HG02623 (cell line): ENCODE measurements around the gene NKD2.
"Not testable (repeated sequence)": the region's sequence is repeated elsewhere in the genome, so short reads cannot be mapped to it uniquely, and the experiment has no call there.

Experiments
- ATAC-seq: cut with Tn5 transposase; IDR thresholded peaks from one replicate; pipeline ENCODE4 v1.9.1; 2021; ENCODE audit warnings: moderate library complexity; ENCODE audit not compliant: unreplicated experiment

The NKD2 gene

DNA sequence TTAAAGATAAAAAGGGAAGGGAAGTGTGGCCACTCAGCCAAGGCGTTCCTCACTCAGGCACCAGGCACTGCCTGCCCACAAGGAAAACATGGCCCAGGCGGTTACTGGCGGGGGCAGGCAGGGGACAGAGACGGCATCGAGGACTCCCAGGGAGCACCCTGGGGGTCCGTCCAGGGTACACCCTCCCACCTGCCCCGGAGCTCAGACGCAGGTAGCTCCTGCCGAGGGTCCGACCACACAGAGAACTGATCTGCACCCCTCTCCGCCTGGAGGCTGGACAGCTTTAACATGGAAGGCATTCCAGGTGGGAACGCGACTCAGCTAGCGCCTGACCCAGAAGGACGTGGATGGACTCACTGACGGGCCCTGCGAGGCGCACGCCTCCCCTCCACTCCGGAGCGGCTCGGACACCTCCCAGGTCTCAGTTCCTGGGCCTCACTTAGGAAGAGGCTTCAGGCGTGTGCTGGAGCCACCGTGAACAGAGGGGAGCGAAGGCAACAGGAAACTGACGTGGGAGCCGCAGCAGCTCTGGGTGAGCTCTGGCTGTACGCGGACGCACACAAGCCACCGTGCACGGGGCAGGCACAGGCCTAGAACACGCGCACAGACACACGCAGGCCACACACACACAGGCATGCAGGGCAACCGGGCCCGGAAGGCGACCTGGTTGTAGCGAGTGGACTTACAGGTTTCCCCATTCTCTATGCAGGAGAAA is 47.5 kb downstream of the NKD2 start:
- ATAC-seq = no peak

DNA sequence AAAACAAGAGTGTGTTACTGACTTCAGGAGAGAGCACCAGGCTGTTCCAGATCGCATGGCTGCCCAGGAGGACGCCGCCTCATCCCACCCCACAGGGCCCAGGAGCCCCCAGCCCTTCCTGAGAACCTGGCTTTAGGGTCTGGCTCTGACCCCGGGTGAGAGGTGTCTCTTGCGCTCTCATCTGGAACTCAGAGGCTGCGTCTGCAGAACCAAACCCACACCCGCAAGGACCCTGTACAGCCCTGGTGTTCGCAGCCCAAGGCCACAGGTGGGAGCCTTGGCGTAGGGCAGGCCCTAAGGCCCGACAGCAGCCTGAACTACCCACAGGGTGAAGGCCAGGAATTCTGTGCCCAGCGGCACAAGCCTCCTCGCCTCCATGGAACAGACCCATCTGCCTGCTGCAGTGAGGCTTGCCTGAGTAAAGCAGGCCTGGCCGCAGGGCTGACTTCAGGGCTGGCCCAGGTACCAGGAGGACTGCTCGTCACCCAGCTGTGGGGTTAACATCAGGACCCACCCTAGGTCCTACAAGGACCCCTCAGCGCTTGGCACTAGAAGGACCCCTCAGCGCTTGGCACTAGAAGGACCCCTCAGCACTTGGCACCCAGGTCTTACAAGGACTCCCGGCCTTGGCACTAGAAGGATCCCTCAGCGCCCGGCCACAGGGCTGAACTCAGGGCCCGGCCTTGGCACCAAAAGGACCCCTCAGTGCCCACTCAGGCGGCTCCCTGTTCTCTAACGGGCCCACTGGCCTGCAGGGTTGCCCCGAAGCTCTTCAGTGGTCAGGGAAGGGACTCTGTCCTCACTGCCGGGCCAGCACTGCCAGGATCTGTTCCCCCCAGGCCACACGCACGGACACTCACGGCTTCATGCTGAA is 48.2 kb downstream of the NKD2 start:
- no peak for ATAC-seq

DNA sequence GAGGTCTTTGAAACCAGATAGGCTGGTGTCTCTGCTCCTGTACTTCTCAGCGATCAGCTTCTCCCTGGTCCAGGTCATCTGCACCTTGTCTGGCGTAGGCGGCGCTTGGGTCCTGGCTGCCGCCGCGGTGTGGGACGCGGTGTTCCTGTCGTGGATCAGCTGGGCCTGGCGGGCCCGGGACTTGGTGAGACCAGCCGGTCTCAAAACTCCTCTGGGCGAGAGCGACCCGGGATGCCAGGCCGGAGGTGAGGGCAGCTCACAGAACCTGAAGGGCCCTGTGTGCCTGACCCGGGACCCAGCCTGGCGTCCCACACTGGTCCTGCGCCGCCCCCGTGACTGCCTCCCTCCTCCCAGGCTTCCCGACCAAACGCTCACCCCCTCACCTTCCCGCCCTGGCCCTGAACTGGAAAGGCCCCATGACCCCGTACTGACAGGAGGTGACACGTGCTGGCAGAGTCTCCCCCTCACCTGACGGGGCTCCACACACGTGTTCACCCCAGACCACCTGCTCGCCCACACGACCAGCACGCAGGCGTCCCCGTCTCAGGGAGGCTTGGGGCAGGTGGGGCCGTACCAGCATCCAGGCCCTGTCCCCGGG is 49.0 kb downstream of the NKD2 start:
- ATAC-seq = no peak

DNA sequence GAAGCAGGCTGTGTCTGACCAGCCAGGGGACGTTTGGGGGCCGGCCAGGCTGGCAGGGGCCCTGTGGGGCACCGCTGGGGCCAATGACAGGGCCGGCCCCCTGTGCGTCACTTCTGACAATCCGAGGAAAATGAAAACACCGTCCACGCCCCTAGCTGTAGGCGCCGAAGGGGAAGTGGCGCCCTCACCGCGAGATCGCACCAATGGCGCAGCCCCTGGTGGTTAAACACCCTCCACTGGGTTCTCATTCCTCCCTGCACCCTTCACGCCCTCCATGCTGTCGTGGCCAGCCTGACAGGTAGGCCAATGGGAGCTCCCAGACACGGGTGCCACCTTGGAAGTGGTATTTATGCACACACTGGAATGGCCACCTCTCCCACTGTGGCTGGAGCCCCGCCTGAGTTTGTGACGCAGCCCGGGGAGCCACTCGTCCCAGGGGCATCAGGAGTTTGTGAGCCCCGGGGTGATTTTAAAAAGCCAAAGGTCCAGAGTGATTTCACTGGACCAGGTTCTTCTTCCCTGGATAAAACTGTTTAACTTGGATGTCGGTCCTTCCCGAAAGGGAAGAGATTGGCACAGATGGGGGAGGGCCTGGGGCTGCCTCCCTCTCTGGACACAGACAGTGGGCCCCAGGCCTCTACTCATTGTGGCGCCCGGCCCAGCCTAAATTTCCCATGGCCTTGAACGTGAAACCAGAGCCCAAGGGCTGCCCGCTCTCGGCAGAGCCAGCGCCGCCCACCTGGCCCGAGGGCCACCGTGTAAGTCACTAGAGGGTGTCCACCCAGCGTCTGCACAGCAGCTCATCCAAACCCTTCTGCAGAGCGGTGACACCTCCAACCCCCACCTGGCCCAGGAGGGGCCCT is 49.7 kb downstream of the NKD2 start:
- no peak for ATAC-seq

DNA sequence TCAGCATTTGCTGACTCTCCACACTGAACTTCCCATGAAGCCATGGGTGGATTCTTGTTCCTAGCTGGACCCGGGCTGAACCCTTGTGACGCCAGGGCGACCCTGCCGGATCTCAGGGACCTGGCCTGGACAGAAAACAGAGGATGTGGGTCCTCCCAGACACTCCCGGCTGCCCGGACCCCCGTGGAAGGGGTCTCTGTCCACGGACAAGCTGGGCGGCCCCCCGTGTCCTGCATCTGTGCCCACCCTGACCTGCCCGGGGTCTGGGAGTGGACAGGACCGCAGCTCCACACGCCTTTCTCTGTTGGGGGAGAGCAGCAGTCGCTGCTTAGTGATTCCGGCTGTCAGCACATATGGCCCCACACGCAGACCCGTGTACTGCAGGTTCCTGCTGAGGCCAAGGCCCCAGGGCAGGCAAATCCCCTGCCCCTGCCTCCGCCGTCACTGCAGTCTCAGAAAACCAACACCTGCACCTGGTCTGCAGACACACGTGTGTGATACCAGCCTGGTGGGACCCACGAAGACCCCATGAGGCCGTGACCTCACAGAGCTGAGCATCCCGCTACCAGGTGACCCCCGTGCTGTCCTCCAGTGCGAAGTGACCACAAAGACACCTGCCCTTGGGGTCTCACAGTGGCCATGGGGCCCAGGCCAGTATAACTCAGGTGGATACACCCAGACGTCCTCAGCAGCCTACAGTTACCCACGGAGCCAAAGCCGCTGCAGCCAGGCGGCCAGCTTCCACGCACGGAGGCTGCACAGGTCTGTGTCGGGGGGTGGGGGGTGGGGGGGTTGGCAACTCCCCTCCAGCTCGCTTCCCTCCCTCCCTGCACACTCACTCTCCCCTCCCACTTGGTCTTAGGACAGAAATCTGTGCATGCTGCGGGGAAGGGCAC is 50.6 kb downstream of the NKD2 start:
- ATAC-seq = no peak

DNA sequence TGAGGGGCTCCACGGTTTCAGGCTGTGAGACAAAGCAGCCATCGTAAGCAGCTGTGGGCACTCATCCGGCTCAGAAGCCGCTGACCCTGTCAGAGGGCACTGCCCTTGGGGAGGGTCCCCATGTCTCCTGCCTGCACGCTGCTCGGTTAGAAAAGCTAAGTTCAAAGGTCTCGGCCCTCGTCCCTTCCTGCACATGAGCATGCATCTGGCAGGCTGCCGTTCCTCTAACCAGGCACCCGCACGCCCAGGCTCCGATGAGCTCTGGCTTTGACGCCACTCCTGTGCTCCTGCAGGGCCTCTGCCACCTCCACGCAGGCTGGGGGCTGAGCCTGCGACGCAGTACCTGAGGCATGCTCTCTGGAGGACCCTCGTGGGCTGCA is 51.3 kb downstream of the NKD2 start:
- no peak for ATAC-seq

DNA sequence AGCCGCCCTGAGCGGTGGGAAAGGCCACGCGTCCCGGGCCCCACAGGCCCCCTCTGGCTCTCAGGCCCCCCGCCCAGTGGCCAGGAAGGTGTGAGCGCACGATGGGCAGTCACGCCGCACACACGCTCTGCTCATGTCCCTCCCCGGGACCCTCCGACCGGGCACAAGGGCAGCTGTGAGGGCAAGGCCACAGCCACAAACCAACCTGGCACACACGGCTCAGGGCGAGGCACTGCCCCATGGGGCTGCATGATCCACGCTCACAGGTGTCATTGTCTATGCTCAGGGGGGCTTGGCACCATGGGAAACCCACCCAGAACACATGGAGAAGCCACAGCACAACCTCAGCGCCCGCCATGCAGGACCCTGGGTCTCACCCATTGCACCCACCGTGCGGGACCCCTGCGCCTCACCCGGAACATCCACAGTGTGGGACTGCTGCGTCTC is 52.0 kb downstream of the NKD2 start:
- ATAC-seq = no peak

DNA sequence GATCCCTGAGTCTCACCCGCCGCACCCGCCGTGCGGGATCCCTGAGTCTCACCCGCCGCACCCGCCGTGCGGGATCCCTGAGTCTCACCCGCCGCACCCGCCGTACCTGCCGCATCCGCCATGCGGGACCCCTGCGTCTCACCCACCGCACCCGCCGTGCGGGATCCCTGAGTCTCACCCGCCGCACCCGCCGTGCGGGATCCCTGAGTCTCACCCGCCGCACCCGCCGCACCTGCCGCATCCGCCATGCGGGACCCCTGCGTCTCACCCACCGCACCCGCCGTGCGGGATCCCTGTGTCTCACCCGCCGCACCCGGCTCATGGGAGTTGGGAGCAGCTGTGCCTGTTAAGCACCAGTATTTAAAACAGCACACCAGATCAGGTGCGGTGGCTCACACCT is 52.7 kb downstream of the NKD2 start:
- ATAC-seq = not testable (repeated sequence)

DNA sequence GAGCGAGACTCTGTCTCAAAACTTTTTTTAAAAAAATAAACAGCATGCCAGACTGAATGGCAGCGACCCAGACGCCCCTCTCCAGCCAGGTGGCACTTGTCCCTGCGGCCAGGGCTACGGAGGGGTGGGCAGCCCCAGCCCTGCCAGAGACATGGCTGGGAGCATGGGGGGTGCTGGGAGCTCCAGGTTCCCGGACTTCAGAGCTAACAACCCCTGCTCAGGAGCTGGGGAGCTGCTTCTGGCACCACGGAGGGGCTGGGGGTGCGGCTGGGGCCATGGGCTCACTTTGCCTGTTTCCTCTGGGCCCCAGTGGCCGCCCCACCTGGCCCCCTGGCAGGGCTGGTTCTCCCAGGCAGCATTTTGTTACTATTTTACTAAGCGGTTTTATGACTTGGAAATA is 53.3 kb downstream of the NKD2 start:
- no peak for ATAC-seq

DNA sequence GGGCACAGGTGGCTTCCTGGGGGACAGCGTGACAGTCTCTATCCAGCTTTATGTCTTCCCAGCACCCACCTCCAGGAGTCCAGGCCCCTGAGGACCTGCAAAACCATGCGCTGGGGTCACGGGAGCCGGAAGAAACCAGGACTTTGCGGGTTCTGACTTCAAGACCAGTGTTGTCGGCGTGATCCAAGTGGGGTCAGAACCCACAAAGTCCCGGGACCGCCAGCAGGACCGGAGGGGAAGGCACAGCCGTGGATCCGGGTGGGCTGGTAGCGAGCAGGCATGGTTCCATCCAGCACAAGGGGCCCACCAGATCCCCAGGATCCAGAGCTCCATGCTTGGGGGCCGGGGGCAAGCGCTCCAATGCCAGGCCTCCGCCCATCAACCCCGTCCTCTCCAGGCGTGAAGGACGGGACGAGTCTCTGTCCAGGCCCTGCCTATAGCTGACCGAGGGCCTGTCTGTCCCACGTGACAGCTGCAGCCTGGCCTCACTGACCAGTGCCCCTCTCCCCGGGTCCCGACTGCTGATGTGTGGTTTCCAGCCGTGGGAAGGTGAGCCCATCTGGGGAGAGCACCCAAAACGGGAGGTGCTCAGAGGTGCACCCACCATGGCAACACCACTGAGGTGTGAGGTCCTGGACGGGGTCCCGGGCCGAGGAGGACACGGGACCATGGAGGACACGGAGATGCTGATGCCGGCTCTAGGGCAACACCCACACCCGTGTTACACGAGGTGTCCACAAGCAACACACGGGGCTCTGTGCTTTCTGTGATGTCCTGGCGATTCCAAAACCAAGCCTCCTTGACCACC is 54.4 kb downstream of the NKD2 start:
- no peak for ATAC-seq

DNA sequence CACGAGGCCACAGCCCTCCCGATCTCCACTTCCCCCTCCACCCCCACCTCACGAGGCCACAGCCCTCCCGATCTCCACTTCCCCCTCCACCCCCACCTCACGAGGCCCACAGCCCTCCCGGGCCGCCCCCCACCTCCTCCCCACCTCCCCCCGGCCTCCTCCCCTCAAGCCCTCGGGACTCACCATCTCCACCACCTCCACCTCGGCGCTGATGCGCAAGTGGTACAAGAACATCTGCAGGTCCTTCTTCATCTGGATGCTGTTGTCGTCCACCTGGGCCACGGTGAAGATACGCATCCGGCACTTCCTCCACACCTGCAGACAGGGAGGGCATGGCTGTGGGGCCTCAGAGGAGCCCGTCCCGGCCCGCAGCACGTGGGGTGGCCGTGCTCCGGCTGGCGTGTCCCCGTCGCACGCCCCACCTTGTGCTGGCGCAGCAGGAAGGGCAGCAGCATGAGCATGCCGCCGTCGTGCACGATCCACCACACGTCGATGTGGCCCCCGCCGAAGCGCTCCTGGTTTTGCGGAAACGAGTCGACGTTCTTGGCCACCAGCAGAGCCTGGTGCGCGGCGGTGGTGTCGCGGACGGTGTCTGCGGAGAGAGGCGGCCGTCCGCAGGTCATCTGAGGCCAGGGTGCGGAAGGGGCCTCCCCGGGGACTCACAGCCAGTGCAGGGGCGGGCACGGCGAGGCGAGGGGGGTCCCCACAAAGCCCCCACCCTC is 55.2 kb downstream of the NKD2 start:
- no peak for ATAC-seq

DNA sequence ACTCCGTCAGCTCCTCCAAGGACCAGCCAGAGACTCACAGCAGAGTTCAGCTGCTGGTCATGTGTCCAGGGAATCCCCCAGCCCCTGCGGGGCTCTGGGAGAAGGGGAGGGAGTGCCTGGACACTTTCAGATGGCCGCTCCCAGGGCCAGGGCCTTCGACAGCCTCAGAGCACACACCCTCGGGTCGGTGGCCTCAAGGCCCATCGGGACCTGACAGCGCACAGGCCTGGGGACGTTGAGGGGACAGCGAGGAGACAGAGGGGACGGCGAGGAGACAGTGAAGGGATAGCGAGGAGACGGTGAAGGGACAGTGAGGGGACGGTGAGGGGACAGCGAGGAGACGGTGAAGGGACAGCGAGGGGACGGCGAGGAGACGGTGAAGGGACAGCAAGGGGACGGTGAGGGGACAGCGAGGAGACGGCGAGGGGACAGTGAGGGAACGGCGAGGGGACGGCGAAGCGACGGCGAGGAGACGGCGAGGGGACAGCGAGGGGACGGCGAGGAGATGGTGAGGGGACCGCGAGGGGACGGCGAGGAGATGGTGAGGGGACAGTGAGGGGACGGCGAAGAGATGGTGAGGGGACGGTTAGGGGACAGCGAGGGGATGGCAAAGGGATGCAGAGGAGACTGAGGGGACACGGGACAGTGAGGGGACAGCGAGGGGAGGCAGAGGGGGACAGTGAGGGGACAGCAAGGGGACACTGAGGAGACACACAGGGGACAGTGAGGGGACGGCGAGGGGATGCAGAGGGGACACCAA is 56.0 kb downstream of the NKD2 start:
- no peak for ATAC-seq

DNA sequence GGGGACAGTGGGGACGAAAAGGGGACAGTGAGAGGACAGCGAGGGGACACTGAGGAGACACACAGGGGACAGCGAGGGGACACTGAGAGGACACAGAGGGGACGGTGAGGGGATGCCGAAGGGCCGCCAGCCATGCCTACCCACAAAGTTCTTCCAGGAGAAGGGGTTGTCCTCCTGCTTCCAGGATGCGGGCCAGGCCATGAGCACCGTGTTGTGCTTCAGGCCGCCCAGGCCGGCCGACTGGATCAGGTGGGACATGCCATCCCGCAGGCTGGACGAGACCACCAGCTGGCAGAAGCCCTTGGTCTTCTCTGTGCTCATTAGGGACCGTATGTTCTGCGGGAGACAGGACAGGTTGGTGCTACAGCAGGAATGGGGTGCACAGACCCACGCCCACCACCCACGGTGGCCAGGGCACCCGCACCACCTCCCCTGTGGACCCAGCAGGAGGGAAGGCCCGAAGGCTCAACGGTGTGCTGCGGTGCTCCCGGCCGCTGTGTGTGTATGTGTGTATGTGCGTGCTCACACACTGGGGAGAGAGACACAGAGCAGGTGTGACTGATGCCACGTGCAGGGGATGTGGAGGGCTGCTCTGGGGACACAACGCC is 56.6 kb downstream of the NKD2 start:
- ATAC-seq = no peak

DNA sequence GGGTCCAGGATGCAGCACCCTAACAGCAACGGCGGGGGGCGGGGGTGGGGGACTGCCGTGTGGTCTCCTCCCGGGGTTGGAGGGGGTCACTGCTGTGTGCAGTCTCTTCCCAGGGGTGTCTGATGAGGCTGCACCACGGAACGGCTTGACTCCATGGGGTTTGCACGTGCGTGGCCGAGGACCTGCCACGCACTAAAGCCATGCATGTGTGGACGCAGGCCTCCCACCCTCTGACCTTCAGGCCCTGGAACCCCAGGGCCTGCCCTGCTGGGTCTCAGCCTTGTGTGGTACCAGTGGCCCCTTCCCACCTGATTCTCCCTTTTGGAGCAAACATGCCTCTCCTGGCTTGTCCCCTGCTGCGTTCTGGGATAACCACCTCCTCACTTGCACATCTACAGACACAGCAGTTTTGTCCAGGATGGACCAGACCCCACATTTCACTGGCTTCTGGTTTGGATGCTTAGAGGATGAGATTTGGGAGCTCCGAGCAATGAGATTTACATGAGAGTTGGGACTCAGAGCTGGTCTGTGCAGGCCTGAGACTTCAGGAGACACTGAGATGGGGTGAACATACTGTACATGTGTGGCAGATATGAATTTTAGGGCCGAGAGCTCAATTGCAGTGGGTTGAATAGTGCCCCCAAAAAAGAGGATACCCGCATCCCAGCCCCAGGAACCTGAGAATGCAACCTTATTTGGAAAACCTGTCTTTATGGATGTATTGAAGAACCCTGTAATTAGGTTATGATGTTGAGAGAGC is 57.5 kb downstream of the NKD2 start:
- ATAC-seq = no peak

DNA sequence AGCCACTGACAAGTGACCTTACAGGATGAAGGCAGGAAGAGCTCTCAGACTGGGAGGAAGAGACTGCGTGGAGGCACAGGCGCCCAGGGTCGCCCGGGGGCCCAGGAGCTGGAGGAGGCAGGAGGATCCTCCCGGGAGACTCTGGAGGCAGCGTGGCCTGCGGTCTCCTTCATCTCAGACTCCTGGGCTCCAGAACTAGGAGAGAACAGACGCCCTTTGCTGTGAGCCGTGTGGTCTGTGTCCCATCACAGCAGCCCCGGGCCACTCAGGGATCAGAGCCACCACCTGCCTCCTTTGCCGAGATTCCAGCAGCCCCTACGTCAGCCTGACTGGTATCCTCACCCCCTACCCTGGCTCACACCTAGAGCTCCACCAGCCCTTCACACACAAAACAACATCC is 58.1 kb downstream of the NKD2 start:
- ATAC-seq = no peak
